Measurements from ENCODE around the gene JADE1.

DNA sequence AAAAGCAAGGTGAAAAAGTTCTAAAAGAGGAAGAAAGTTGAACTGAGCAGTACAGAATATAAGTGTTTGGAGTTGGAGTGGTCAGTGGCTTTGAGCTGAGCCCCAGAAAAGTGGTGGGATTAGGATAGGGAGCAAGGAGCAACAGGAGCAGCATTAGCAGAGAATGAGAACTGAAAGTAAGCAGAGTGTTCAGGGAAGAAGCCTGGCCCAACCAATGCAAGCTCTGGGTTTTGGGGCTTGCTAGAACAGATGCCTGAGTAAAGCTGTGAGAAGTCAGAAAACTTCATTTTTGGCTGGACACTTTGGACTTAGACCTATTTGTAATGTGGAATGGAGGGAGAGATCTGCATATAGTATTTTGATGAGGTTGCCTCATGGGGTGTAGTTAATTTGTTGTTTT, 17.8 kb downstream of the JADE1 start:
- TF ChIP-seq EZH2 (IDR thresholded peaks at IDR 0.05; ENCODE audit: borderline replicate concordance, low read length): no peak
- TF ChIP-seq, protein P1, sequence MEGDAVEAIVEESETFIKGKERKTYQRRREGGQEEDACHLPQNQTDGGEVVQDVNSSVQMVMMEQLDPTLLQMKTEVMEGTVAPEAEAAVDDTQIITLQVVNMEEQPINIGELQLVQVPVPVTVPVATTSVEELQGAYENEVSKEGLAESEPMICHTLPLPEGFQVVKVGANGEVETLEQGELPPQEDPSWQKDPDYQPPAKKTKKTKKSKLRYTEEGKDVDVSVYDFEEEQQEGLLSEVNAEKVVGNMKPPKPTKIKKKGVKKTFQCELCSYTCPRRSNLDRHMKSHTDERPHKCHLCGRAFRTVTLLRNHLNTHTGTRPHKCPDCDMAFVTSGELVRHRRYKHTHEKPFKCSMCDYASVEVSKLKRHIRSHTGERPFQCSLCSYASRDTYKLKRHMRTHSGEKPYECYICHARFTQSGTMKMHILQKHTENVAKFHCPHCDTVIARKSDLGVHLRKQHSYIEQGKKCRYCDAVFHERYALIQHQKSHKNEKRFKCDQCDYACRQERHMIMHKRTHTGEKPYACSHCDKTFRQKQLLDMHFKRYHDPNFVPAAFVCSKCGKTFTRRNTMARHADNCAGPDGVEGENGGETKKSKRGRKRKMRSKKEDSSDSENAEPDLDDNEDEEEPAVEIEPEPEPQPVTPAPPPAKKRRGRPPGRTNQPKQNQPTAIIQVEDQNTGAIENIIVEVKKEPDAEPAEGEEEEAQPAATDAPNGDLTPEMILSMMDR (conservative IDR thresholded peaks at IDR 0.05 in 1 of 2, IDR thresholded peaks at IDR 0.05 in 1 of 2; ENCODE audit: extremely low read depth in 1 of 2, insufficient read depth in 1 of 2, low read depth in 1 of 2, low read length in 2 of 2): no peak

Measured in mammary epithelial cell (primary cell).